HG03064 (cell line): ENCODE data around the gene PSMD14.
A peak's percentile ranks its signal among the peaks of the same experiment; 100 is the strongest.

Experiments
- ATAC-seq: cut with Tn5 transposase; IDR thresholded peaks from one replicate; pipeline ENCODE4 v1.9.1; 2021; ENCODE audit warnings: low read depth; ENCODE audit not compliant: unreplicated experiment

PSMD14 gene

GRCh38 chr2:161374446-161374845, 66.2 kb downstream of the PSMD14 start:
- ATAC-seq, result no peak

GRCh38 chr2:161379740-161380139, 71.5 kb downstream of the PSMD14 start:
- no peak for ATAC-seq

GRCh38 chr2:161381546-161381945, 73.3 kb downstream of the PSMD14 start:
- no peak for ATAC-seq

- ATAC-seq, result no peak
Measured at GRCh38 chr2:161382747-161383146, 74.5 kb downstream of the PSMD14 start.

- ATAC-seq, result peak; percentile 62
Measured at GRCh38 chr2:161384864-161385263, 76.6 kb downstream of the PSMD14 start.

- ATAC-seq, result peak; percentile 61
Measured at GRCh38 chr2:161386228-161386824, 78.1 kb downstream of the PSMD14 start.

- ATAC-seq, result peak; percentile 34
Measured at GRCh38 chr2:161388146-161388779, 80.0 kb downstream of the PSMD14 start.

GRCh38 chr2:161391737-161392506, 83.7 kb downstream of the PSMD14 start:
- ATAC-seq, result no peak

- ATAC-seq, result no peak
Measured at GRCh38 chr2:161400076-161400475, 91.9 kb downstream of the PSMD14 start.

GRCh38 chr2:161402297-161402696, 94.1 kb downstream of the PSMD14 start:
- no peak for ATAC-seq

- no peak for ATAC-seq
Measured at GRCh38 chr2:161406316-161406715, 98.1 kb downstream of the PSMD14 start.

GRCh38 chr2:161407597-161407996, 99.4 kb downstream of the PSMD14 start:
- ATAC-seq, result no peak

- no peak for ATAC-seq
Measured at GRCh38 chr2:161409308-161409907, 101.2 kb downstream of the PSMD14 start.

GRCh38 chr2:161412346-161412745, 104.1 kb downstream of the PSMD14 start:
- no peak for ATAC-seq

GRCh38 chr2:161414042-161415033, 106.1 kb downstream of the PSMD14 start:
- peak; percentile 48 for ATAC-seq

- ATAC-seq, result peak; percentile 37
Measured at GRCh38 chr2:161415034-161415986, 107.1 kb downstream of the PSMD14 start.

GRCh38 chr2:161415987-161416707, 107.9 kb downstream of the PSMD14 start, which contains the start of gene TBR1:
TBR1 (plus strand) TSS chr2:161416297; CDS start chr2:161416411, 114 bp downstream.
- no peak for ATAC-seq

GRCh38 chr2:161416708-161417437, 108.6 kb downstream of the PSMD14 start:
- ATAC-seq, result no peak
